Measurements from ENCODE around the gene MRPS18C. TPM values are rescaled to one million over a fixed set of nuclear protein-coding genes. Genes with fewer than 3 reads are reported as not detected.

MRPS18C gene
- total and polyA plus RNA-seq, 10 donors: 18.9 to 40.7 (median 33.4) TPM

DNA sequence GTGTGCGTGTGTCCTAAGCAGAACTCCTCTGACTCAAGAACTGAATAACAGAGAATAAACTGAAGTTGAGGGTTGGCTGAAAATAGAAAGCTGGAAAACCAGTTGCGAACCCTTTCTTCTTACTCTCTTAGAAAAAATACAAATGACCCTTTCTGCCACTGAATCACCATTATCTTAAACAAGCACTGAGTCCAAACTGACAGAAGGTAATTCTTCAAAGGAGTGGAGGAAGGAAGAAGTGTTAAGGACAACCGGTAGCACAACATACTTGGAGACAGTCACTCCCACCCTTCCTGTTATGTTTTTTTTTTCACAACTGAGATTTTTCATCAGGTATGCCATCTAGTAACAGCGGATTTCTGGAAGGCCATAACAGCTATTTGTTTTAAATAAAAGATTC, 38.3 kb upstream of the MRPS18C start:
- no peak for DNase-seq
- Histone ChIP-seq H3K4me1 (no peaks in the 10 kb centered on the region), H3K27me3 (replicated peaks in 1 of 7) (no peaks in the 10 kb centered on the region), H3K27ac (no peak overlapping the region), H3K9me3 (no peaks in the 10 kb centered on the region), H3K36me3 (peaks cover 0 to 100% (median 74%) of the 10 kb centered on the region in 6 donors), H3K4me3 (no peak overlapping the region)
- no peak for TF ChIP-seq POLR2A (IDR thresholded peaks at IDR 0.05)
- TF ChIP-seq, protein P1, sequence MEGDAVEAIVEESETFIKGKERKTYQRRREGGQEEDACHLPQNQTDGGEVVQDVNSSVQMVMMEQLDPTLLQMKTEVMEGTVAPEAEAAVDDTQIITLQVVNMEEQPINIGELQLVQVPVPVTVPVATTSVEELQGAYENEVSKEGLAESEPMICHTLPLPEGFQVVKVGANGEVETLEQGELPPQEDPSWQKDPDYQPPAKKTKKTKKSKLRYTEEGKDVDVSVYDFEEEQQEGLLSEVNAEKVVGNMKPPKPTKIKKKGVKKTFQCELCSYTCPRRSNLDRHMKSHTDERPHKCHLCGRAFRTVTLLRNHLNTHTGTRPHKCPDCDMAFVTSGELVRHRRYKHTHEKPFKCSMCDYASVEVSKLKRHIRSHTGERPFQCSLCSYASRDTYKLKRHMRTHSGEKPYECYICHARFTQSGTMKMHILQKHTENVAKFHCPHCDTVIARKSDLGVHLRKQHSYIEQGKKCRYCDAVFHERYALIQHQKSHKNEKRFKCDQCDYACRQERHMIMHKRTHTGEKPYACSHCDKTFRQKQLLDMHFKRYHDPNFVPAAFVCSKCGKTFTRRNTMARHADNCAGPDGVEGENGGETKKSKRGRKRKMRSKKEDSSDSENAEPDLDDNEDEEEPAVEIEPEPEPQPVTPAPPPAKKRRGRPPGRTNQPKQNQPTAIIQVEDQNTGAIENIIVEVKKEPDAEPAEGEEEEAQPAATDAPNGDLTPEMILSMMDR (IDR thresholded peaks at IDR 0.05 in 8 of 11, conservative IDR thresholded peaks at IDR 0.05 in 3 of 11): no peak
- whole genome bisulfite sequencing, 5 donors: 74 to 89% (median 79%) methylated on average over 4 of the region's 4 CpGs
- intact Hi-C loops (cut with DNase I; ENCODE audit: low total_unique reads): no loop called here

DNA sequence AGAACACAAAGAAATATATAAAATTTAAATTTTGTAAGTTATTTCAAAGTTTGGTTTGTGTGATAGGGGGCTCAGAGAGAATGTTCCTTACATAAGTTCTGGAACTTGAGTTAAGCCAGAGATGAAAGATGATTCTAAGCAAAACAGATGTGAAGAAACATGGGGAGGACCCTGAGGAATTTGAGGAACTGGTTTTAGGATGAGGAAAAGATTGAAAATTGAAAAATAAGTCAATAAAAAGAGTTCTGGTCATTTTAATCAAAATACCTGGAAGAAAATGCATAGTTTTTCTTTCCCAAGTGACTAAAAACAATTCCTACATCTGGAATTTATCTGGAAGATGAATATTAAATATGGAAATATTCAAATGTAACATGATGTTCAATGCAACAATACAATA, 37.6 kb upstream of the MRPS18C start:
- DNase-seq: no peak
- no peak overlapping the region for H3K27ac ChIP-seq
- H3K27me3 ChIP-seq (replicated peaks in 1 of 7): no peaks in the 10 kb centered on the region
- peaks cover 0 to 100% (median 77%) of the 10 kb centered on the region in 6 donors for H3K36me3 ChIP-seq
- H3K4me3 ChIP-seq: no peak overlapping the region
- no peaks in the 10 kb centered on the region for H3K9me3 ChIP-seq
- intact Hi-C loops (cut with DNase I; ENCODE audit: low total_unique reads): no loop called here
- no peaks in the 10 kb centered on the region for H3K4me1 ChIP-seq
- TF ChIP-seq POLR2A (IDR thresholded peaks at IDR 0.05): no peak
- no peak for TF ChIP-seq POLR2AphosphoS5 (IDR thresholded peaks at IDR 0.05)
- TF ChIP-seq, protein P1 (IDR thresholded peaks at IDR 0.05 in 8 of 11, conservative IDR thresholded peaks at IDR 0.05 in 3 of 11): no peak

DNA sequence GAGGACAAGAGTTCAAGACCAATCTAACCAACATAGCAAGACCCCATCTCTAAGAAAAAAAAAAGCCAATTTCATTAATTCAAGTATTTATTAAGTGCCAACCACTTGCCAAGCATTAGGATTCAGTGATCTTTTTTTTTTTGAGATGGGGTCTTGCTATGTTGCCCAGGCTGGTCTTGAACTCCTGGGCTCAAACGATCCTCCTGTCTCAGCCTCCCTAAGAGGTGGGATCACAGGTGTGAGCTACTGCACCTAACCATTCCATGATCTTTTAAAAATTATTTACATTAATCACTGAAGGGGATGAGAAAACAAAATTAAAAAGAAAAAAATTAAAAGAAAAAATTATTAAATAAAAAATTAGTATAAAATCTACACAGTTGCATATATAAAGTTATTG, 24.7 kb upstream of the MRPS18C start:
- no peaks in the 10 kb centered on the region for H3K27me3 ChIP-seq (replicated peaks in 1 of 7)
- no peak for TF ChIP-seq POLR2A (IDR thresholded peaks at IDR 0.05)
- TF ChIP-seq, protein P1 (IDR thresholded peaks at IDR 0.05 in 8 of 11, conservative IDR thresholded peaks at IDR 0.05 in 3 of 11): no peak
- no peak for TF ChIP-seq POLR2AphosphoS5 (IDR thresholded peaks at IDR 0.05)
- WGBS, 5 donors: 97 to 100% (median 100%) methylated on average over 1 of the region's 1 CpG
- intact Hi-C loops (cut with DNase I; ENCODE audit: low total_unique reads): no loop called here
- peaks cover 0 to 99% (median 48%) of the 10 kb centered on the region in 6 donors for H3K36me3 ChIP-seq
- H3K9me3 ChIP-seq: no peaks in the 10 kb centered on the region
- no peak overlapping the region for H3K4me3 ChIP-seq
- no peaks in the 10 kb centered on the region for H3K4me1 ChIP-seq
- no peak overlapping the region for H3K27ac ChIP-seq
- no peak for DNase-seq

DNA sequence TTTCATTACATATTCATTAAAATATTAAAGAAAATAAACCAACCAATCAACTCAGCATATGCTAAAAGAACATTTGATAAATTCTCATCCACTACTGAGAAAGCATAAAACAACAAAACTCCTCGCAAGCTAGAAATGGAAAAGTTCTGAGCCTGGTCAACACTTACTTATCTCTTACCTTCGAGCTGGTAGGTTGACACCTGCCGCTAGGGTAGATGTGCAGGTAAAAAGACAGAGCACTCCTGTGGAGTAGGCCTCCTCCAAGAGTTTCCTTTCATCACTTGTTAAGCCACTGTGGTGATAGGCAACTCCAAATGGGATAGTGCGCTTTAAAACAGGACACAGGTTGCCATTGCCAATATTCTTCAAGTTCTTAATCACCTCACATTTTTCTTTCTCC, 19.2 kb upstream of the MRPS18C start:
- WGBS, 5 donors: 94 to 99% (median 94%) methylated on average over 4 of the region's 4 CpGs
- Histone ChIP-seq H3K4me3 (no peak overlapping the region), H3K9me3 (no peaks in the 10 kb centered on the region), H3K27me3 (replicated peaks in 1 of 7) (no peaks in the 10 kb centered on the region), H3K4me1 (peaks cover 0 to 8% (median 0%) of the 10 kb centered on the region in 6 donors), H3K27ac (no peak overlapping the region), H3K36me3 (peaks cover 0 to 99% (median 41%) of the 10 kb centered on the region in 6 donors)
- no peak for DNase-seq
- intact Hi-C loops (cut with DNase I; ENCODE audit: low total_unique reads): no loop called here
- no peak for TF ChIP-seq POLR2AphosphoS5 (IDR thresholded peaks at IDR 0.05)
- TF ChIP-seq, protein P1 (IDR thresholded peaks at IDR 0.05 in 8 of 11, conservative IDR thresholded peaks at IDR 0.05 in 3 of 11): no peak
